Cardiac fibroblast (primary cell): ENCODE results near the gene SCGB1C1.

ENCODE experiments used
- DNase-seq, 2 donors: peaks; one replicate each; pipeline versions ENCODE4 v3.0.0 to v3.0.0-alpha.2; 2010; ENCODE audit warnings: low read depth in 2 of 2
- H3K4me3 ChIP-seq, 2 donors: replicated peaks in 1 of 2; 1 replicate in 1 of 2; 2 replicates in 1 of 2; pipeline ENCODE4 v1.5.1; 2011; ENCODE audit warnings: low read depth in 2 of 2, low read length in 2 of 2, mild to moderate bottlenecking in 2 of 2, moderate library complexity in 1 of 2
- TF ChIP-seq, protein P1 (sequence below): IDR thresholded peaks from one replicate; pipeline ENCODE4 v1.5.1; 2011; ENCODE audit warnings: low read depth, mild to moderate bottlenecking, low read length, inconsistent platforms

SCGB1C1 gene

DNA sequence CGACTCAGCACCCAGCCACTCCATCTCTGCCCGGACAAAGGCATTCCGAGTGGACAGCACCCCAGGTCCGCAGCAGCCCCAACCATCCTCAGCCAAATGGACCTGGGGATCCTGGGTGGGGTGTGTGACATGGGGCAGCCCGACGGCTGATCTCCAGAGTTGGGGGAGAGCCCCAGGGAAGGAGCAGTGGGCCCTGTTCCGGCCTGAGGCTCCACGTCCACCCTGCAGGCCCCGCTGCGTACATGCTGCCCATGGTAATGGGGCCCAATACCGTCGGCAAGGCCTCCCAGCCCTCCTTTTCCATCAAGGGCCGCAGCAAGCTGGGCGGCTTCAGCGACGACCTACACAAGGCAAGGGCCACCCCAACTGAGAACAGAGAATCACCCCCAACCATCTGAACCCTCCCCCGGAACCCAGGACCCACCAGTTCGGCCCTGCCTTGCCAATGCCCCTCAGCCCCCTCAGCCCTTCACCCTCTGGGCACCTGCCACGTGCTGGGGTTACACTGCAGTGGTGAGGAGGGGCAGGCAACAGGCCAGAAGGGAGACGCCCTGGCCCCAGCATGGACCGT lies 5.4 kb downstream of the SCGB1C1 start:
- no peak overlapping the region for H3K4me3 ChIP-seq
- TF ChIP-seq, protein P1, sequence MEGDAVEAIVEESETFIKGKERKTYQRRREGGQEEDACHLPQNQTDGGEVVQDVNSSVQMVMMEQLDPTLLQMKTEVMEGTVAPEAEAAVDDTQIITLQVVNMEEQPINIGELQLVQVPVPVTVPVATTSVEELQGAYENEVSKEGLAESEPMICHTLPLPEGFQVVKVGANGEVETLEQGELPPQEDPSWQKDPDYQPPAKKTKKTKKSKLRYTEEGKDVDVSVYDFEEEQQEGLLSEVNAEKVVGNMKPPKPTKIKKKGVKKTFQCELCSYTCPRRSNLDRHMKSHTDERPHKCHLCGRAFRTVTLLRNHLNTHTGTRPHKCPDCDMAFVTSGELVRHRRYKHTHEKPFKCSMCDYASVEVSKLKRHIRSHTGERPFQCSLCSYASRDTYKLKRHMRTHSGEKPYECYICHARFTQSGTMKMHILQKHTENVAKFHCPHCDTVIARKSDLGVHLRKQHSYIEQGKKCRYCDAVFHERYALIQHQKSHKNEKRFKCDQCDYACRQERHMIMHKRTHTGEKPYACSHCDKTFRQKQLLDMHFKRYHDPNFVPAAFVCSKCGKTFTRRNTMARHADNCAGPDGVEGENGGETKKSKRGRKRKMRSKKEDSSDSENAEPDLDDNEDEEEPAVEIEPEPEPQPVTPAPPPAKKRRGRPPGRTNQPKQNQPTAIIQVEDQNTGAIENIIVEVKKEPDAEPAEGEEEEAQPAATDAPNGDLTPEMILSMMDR: no peak
- DNase-seq: no peak

DNA sequence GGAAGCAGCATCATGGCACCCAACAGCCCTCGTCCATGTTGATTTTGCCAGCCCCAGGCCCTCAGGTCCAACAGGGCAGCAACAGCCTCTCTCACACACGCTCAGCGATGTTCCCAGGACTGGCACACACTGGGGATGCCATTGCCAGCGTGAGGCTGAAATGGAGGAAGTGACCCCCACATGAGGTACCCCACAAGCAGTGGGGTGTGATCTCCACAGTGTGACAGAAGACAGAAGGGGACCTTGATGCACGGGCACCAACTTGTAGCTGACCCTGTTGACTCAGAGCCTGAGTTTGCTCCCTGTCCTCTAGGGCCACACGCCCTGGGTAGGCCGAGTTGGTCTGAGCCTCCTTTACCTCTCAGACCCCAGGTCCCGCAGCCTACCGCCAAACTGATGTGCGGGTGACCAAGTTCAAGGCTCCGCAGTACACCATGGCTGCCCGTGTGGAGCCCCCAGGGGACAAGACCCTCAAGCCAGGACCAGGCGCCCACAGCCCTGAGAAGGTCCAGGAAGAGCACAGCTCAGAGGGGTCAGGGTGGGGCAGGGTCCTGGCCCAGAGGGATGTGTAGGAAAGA lies 6.2 kb downstream of the SCGB1C1 start:
- no peak overlapping the region for H3K4me3 ChIP-seq
- TF ChIP-seq, protein P1: no peak
- no peak for DNase-seq

DNA sequence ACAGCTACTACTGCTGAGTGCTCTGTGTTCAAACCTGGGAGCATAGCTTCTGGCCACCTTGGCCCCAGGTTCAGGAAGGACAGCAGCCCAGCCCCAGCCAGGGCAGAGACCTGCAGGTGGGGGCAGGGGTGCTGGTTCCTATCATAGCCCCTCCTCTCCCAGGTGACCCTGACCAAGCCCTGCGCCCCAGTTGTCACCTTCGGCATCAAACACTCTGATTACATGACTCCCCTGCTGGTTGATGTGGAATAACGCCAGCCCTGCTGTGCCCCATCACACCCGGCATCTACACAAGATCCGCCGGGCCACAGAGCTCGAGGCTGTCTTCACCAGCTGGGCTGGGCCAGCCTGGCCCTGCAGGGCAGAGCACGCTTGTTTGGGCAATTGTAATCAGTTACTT lies 6.9 kb downstream of the SCGB1C1 start:
- no peak overlapping the region for H3K4me3 ChIP-seq
- DNase-seq: no peak
- TF ChIP-seq, protein P1: no peak

DNA sequence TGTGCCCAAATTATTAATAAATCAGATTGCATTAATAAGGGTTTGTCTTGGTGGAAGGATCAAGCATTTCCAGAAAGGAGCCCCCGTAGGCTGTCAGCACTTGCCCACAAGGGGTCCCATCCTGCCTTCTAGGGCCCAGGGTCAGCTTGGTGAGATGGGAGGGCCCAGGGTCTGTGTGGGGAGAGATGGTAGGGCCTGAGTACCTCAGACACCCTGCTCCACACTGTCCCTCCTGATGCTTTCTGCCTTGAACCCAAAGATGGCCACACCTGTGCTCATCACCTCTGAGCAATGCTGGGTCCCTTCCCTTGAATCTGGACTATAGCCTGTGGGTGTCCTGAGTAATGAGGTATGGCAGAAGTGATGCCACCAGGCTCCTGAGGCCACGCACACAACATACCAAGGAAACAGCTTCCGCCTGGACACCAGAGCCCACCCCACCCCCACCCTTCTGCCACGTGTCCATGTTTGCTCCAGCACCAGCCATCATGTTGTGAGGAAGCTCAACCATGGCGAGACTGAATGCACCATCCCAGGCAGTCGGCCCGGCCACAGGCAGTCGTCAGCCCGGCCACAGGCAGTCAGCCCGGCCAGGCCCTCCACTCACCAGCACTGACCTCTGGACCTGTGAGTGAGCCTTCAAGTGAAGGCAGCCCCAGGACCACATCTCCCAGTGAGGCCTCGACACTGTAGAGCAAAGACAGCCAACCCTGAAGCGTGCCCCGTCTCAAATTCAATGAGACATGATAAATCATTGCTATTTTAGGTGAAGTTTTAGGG lies 7.5 kb downstream of the SCGB1C1 start:
- H3K4me3 ChIP-seq: no peak overlapping the region
- DNase-seq: no peak
- TF ChIP-seq, protein P1: no peak

DNA sequence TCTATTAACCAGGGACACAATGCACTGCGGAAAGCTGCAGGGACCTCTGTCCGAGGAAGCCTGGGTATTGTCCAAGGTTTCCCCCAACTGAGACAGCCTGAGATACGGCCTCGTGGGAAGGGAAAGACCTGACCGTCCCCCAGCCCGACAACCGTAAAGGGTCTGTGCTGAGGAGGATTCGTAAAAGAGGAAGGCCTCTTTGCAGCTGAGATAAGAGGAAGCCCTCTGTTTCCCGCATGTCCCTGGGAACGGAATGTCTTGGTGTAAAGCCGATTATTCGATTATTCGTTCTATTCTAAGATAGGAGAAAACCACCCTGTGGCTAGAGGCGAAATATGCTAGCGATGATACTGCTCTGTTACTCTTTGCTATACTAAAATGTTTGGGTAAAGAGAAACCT lies 9.1 kb downstream of the SCGB1C1 start:
- TF ChIP-seq, protein P1: no peak
- H3K4me3 ChIP-seq: no peak overlapping the region
- no peak for DNase-seq

DNA sequence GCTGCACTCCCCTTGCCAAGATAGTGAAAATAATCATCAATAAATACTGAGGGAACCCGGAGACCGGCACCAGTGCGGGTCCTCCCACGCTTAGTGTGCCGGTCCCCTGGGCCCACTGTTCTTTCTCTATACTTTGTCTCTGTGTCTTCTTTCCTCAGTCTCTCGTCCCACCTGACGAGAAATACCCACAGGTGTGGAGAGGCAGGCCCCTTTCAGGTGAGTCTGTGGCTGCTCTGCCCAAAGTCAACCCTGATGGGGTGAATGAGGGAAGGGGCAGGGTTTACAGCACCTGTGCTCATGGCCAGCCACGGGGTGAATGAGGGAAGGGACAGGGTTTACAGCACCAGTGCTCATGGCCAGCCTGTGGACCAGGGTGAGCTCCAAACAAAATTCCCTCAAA lies 9.6 kb downstream of the SCGB1C1 start:
- H3K4me3 ChIP-seq: no peak overlapping the region
- TF ChIP-seq, protein P1: no peak
- DNase-seq: no peak
